ENCODE data around the gene DLGAP5.

DNA sequence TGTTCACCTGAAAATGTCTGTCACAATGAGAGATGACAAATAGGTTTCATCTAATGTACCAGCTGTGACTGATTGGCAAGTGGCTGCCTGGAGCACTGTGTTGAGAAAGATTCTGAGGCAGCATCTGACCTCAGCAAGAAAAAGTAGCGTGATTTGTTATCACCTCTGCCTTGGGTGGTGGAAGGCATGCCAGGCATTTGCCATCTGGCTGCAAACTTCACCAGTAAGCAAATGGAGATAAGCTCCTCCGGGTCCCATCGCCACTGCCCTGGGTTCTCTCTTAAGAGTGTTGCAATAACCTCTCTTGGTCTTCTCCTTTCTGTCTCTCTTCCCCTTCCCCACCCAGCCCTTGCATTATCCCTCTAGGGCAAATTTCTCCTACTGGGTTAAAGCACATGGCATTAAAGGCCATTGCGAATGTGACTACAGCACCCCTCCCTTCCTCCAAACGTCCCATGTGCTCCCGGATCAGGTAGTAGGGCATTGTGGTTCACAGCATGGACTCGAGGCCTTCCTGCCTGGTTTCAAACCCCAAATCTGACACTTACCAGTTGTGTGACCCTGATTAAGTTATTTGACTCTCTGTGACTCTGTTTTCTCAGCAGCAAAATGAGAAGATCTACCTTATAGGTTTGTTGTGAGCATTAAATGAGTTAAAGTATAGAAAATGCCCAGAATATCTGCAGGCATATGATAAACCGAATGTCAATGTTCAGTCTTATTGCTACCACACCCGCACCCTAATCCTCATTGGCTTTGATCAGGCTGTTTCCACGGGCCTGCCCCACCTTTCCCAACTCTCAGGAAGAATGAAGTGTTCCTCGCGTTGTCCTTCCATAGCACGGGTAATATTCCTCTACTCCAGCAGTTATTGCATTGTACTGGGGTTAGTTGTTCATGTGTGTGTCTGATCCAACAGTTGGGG is 70.6 kb downstream of the DLGAP5 start:
- TF ChIP-seq, protein P1, sequence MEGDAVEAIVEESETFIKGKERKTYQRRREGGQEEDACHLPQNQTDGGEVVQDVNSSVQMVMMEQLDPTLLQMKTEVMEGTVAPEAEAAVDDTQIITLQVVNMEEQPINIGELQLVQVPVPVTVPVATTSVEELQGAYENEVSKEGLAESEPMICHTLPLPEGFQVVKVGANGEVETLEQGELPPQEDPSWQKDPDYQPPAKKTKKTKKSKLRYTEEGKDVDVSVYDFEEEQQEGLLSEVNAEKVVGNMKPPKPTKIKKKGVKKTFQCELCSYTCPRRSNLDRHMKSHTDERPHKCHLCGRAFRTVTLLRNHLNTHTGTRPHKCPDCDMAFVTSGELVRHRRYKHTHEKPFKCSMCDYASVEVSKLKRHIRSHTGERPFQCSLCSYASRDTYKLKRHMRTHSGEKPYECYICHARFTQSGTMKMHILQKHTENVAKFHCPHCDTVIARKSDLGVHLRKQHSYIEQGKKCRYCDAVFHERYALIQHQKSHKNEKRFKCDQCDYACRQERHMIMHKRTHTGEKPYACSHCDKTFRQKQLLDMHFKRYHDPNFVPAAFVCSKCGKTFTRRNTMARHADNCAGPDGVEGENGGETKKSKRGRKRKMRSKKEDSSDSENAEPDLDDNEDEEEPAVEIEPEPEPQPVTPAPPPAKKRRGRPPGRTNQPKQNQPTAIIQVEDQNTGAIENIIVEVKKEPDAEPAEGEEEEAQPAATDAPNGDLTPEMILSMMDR (IDR thresholded peaks at IDR 0.05) = no peak
- TF ChIP-seq EP300 (IDR thresholded peaks at IDR 0.05) = no peak
